HTR-8/SVneo (cell line): ENCODE measurements around the gene ZHX3.

Experiments used
- DNase-seq: peaks from one replicate; pipeline ENCODE4 v3.0.0; 2011; ENCODE audit warnings: low spot score, mixed read lengths; ENCODE audit not compliant: insufficient read length
- FAIRE-seq: peaks from 2 replicates; lab custom pipeline; 2011; peaks lifted over from hg19 to GRCh38; lab: Jason Lieb, UNC

The ZHX3 gene

GRCh38 chr20:41131594-41132387, 185.7 kb downstream of the ZHX3 start:
- no peak for FAIRE-seq
- no peak for DNase-seq
